ENCODE results near the gene UVRAG.

The UVRAG gene

GRCh38 chr11:75810637-75811390 is 4.2 kb upstream of the UVRAG start:
- DNase-seq, result no peak

- DNase-seq, result no peak
These were observed 3.5 kb upstream of the UVRAG start for GRCh38 chr11:75811485-75811884.

GRCh38 chr11:75812542-75813040 is 2.4 kb upstream of the UVRAG start:
- DNase-seq, result no peak

- no peak for DNase-seq
These were observed 1.9 kb upstream of the UVRAG start for GRCh38 chr11:75813124-75813523.

- no peak for DNase-seq
These were observed 1.4 kb upstream of the UVRAG start for GRCh38 chr11:75813622-75814039.

- no peak for DNase-seq
These were observed 690 bp upstream of the UVRAG start for GRCh38 chr11:75814363-75814676.

- DNase-seq, result peak; percentile 13 to 16
These were observed 547 bp downstream of the UVRAG start for GRCh38 chr11:75815345-75816168.

- no peak for DNase-seq
These were observed 1.7 kb downstream of the UVRAG start for GRCh38 chr11:75816561-75817239.

GRCh38 chr11:75820645-75821044 is 5.6 kb downstream of the UVRAG start:
- no peak for DNase-seq

GRCh38 chr11:75821202-75821601 is 6.2 kb downstream of the UVRAG start:
- DNase-seq, result no peak

GRCh38 chr11:75822541-75822940 is 7.5 kb downstream of the UVRAG start:
- DNase-seq, result no peak

GRCh38 chr11:75823415-75823814 is 8.4 kb downstream of the UVRAG start:
- DNase-seq, result no peak

GRCh38 chr11:75823946-75824345 is 8.9 kb downstream of the UVRAG start:
- no peak for DNase-seq

GRCh38 chr11:75826461-75827230 is 11.6 kb downstream of the UVRAG start:
- DNase-seq, result no peak

GRCh38 chr11:75827562-75827961 is 12.6 kb downstream of the UVRAG start:
- no peak for DNase-seq

- DNase-seq, result no peak
These were observed 17.0 kb downstream of the UVRAG start for GRCh38 chr11:75831915-75832502.

- DNase-seq, result no peak
These were observed 19.7 kb downstream of the UVRAG start for GRCh38 chr11:75834728-75835127.

- DNase-seq, result no peak
These were observed 21.4 kb downstream of the UVRAG start for GRCh38 chr11:75836417-75836816.

- DNase-seq, result no peak
These were observed 24.8 kb downstream of the UVRAG start for GRCh38 chr11:75839851-75840250.

- no peak for DNase-seq
These were observed 25.5 kb downstream of the UVRAG start for GRCh38 chr11:75840522-75840921.

- DNase-seq, result no peak
These were observed 26.7 kb downstream of the UVRAG start for GRCh38 chr11:75841739-75842138.

GRCh38 chr11:75845324-75845723 is 30.3 kb downstream of the UVRAG start:
- no peak for DNase-seq

All from activated CD4-positive, alpha-beta T cell treated with anti-CD3 and anti-CD28 coated beads, Interleukin-2, amount 50 U/mL, for 4 hours (primary cell).